HG03060 (cell line): ENCODE measurements around the gene KRT72.

Experiments used
- ATAC-seq: cut with Tn5 transposase; IDR thresholded peaks from one replicate; pipeline ENCODE4 v1.9.1; 2021; ENCODE audit warnings: low read depth, moderate number of reproducible peaks; ENCODE audit not compliant: unreplicated experiment

Gene KRT72

GRCh38 chr12:52551216-52551865, 49.9 kb downstream of the KRT72 start:
- ATAC-seq: no peak

- no peak for ATAC-seq
Observed at GRCh38 chr12:52546126-52546525, 55.1 kb downstream of the KRT72 start.

- ATAC-seq: no peak
Observed at GRCh38 chr12:52543985-52544883, 57.0 kb downstream of the KRT72 start.

GRCh38 chr12:52542785-52543318, 58.4 kb downstream of the KRT72 start:
- ATAC-seq: no peak

GRCh38 chr12:52542157-52542556, 59.1 kb downstream of the KRT72 start:
- no peak for ATAC-seq

GRCh38 chr12:52541709-52542108, 59.6 kb downstream of the KRT72 start:
- ATAC-seq: no peak

GRCh38 chr12:52540531-52540930, 60.7 kb downstream of the KRT72 start:
- no peak for ATAC-seq

- no peak for ATAC-seq
Observed at GRCh38 chr12:52539821-52540173, 61.5 kb downstream of the KRT72 start.

- no peak for ATAC-seq
Observed at GRCh38 chr12:52539083-52539820, 62.0 kb downstream of the KRT72 start.

GRCh38 chr12:52537101-52537500, 64.2 kb downstream of the KRT72 start:
- no peak for ATAC-seq
